ENCODE data around the gene CENPU. TPM values are rescaled to one million over a fixed set of nuclear protein-coding genes. Genes with fewer than 3 reads are reported as not detected.
A peak's percentile ranks its signal among the peaks of the same experiment; 100 is the strongest.

The CENPU gene
- total and polyA plus RNA-seq, 10 of the 15 experiments (the other 5 are each of a cell fraction or from before 2014, with no cell fraction given), result 26.6 to 90.8 (median 53.8) TPM

DNA sequence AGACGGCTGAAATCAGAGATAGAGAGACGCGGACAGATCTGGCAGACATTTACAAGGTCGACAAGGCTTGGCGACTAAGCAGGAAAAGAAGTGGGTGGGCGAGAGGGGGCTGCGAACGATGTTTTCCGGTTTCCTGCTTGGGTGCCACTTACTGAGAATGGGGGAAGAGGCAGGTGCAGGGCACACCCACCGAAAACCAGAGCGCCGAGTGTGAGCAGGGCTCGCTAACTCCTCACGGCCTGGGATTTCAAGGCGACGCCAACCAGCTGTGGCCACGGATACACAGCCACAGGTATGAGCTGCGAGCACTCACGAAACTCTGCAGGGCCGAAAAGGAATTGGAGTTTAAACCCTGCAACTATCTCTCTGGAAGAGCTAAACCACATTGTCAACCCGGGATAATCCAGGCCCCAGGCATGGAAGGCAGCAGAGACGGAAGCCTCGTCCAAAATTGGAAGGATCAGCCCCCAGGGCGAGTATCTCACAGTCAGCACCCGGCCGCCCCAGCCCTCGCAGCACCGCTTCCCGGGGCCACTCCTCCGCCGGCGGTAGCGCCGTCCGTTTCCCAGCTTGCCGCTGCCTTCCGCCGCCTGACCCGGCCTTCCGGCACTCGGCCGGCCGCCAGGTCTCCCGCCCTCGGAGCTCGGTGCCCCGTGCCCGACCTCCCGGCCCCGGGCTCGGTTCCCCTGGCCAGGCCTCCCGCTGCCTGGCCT lies 85.4 kb downstream of the CENPU start (continued):
- TF ChIP-seq, protein P1, sequence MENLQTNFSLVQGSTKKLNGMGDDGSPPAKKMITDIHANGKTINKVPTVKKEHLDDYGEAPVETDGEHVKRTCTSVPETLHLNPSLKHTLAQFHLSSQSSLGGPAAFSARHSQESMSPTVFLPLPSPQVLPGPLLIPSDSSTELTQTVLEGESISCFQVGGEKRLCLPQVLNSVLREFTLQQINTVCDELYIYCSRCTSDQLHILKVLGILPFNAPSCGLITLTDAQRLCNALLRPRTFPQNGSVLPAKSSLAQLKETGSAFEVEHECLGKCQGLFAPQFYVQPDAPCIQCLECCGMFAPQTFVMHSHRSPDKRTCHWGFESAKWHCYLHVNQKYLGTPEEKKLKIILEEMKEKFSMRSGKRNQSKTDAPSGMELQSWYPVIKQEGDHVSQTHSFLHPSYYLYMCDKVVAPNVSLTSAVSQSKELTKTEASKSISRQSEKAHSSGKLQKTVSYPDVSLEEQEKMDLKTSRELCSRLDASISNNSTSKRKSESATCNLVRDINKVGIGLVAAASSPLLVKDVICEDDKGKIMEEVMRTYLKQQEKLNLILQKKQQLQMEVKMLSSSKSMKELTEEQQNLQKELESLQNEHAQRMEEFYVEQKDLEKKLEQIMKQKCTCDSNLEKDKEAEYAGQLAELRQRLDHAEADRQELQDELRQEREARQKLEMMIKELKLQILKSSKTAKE (IDR thresholded peaks at IDR 0.05; ENCODE audit: low read depth, poor library complexity, severe bottlenecking), result peak; percentile 22
- TF ChIP-seq EGR1 (IDR thresholded peaks at IDR 0.05; ENCODE audit: borderline replicate concordance in 1 of 2, low read depth in 2 of 2, low read length in 2 of 2) (0 out of 3 replicates have a peak, but pooled peaks of 1 of the 2 experiments have one; percentile 29), BHLHE40 (IDR thresholded peaks at IDR 0.05; ENCODE audit: borderline replicate concordance in 1 of 2, low read depth in 2 of 2, low read length in 1 of 2) (peak; percentile 20 to 55; a peak in 2 of 4 replicates), NFIC (IDR thresholded peaks at IDR 0.05; ENCODE audit: low read depth, low read length) (no peak), IRF4 (IDR thresholded peaks at IDR 0.05; ENCODE audit: low read depth, low read length) (peak; percentile 29; the same call in 1 of the 2 replicates), HCFC1 (IDR thresholded peaks at IDR 0.05; ENCODE audit: low read length) (0 out of 2 replicates have a peak, but pooled peaks have one; percentile 22), ETV6 (conservative IDR thresholded peaks at IDR 0.05 in 1 of 2, IDR thresholded peaks at IDR 0.05 in 1 of 2; ENCODE audit: borderline replicate concordance in 1 of 2, low read depth in 1 of 2) (peak in 1 of 2 experiments; percentile 78; a peak in 2 of 4 replicates), BCL11A (IDR thresholded peaks at IDR 0.05; ENCODE audit: low read depth, low read length) (0 out of 2 replicates have a peak, but pooled peaks have one; percentile 17), PML (IDR thresholded peaks at IDR 0.05; ENCODE audit: low read length) (0 out of 2 replicates have a peak, but pooled peaks have one; percentile 11), SREBF1 (IDR thresholded peaks at IDR 0.05; ENCODE audit: low read length) (no peak), KLF5 (IDR thresholded peaks at IDR 0.05; ENCODE audit: partially characterized antibody) (no peak)
- TF ChIP-seq, protein P2, sequence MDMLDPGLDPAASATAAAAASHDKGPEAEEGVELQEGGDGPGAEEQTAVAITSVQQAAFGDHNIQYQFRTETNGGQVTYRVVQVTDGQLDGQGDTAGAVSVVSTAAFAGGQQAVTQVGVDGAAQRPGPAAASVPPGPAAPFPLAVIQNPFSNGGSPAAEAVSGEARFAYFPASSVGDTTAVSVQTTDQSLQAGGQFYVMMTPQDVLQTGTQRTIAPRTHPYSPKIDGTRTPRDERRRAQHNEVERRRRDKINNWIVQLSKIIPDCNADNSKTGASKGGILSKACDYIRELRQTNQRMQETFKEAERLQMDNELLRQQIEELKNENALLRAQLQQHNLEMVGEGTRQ (IDR thresholded peaks at IDR 0.05; ENCODE audit: borderline replicate concordance, low read depth, low read length), result no peak
- TF ChIP-seq, protein P3, sequence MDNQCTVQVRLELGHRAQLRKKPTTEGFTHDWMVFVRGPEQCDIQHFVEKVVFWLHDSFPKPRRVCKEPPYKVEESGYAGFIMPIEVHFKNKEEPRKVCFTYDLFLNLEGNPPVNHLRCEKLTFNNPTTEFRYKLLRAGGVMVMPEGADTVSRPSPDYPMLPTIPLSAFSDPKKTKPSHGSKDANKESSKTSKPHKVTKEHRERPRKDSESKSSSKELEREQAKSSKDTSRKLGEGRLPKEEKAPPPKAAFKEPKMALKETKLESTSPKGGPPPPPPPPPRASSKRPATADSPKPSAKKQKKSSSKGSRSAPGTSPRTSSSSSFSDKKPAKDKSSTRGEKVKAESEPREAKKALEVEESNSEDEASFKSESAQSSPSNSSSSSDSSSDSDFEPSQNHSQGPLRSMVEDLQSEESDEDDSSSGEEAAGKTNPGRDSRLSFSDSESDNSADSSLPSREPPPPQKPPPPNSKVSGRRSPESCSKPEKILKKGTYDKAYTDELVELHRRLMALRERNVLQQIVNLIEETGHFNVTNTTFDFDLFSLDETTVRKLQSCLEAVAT (IDR thresholded peaks at IDR 0.05), result peak; percentile 96
- TF ChIP-seq, protein P4, sequence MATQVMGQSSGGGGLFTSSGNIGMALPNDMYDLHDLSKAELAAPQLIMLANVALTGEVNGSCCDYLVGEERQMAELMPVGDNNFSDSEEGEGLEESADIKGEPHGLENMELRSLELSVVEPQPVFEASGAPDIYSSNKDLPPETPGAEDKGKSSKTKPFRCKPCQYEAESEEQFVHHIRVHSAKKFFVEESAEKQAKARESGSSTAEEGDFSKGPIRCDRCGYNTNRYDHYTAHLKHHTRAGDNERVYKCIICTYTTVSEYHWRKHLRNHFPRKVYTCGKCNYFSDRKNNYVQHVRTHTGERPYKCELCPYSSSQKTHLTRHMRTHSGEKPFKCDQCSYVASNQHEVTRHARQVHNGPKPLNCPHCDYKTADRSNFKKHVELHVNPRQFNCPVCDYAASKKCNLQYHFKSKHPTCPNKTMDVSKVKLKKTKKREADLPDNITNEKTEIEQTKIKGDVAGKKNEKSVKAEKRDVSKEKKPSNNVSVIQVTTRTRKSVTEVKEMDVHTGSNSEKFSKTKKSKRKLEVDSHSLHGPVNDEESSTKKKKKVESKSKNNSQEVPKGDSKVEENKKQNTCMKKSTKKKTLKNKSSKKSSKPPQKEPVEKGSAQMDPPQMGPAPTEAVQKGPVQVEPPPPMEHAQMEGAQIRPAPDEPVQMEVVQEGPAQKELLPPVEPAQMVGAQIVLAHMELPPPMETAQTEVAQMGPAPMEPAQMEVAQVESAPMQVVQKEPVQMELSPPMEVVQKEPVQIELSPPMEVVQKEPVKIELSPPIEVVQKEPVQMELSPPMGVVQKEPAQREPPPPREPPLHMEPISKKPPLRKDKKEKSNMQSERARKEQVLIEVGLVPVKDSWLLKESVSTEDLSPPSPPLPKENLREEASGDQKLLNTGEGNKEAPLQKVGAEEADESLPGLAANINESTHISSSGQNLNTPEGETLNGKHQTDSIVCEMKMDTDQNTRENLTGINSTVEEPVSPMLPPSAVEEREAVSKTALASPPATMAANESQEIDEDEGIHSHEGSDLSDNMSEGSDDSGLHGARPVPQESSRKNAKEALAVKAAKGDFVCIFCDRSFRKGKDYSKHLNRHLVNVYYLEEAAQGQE (IDR thresholded peaks at IDR 0.05; ENCODE audit: low read depth, low read length), result no peak
- TF ChIP-seq, protein P5, sequence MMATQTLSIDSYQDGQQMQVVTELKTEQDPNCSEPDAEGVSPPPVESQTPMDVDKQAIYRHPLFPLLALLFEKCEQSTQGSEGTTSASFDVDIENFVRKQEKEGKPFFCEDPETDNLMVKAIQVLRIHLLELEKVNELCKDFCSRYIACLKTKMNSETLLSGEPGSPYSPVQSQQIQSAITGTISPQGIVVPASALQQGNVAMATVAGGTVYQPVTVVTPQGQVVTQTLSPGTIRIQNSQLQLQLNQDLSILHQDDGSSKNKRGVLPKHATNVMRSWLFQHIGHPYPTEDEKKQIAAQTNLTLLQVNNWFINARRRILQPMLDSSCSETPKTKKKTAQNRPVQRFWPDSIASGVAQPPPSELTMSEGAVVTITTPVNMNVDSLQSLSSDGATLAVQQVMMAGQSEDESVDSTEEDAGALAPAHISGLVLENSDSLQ (IDR thresholded peaks at IDR 0.05), result no peak
